ENCODE results near the gene CHD9. TPM values are rescaled to one million over a fixed set of nuclear protein-coding genes. Genes with fewer than 3 reads are reported as not detected.

Gene CHD9
- total RNA-seq, 4 donors from 2014 or later = 37.4 to 112 (median 64.4) TPM

GRCh38 chr16:53090286-53090590 lies 35.4 kb downstream of the CHD9 start:
- H3K27me3 ChIP-seq = no peaks in the 10 kb centered on the region
- intact Hi-C loops (cut with DNase I; ENCODE audit: low total_unique reads) = no loop called here
- WGBS, 2 donors (ENCODE audit: low coverage in 1 of 2) = 14 to 43% methylated on average over 2 to 5 of the region's 5 CpGs
- H3K27ac ChIP-seq = peak overlapping the region; percentile 85 to 93 (median 88)
- no peak for TF ChIP-seq EP300 (IDR thresholded peaks at IDR 0.05; ENCODE audit: low read depth)
- TF ChIP-seq POLR2A (IDR thresholded peaks at IDR 0.05) = no peak
- no peak for TF ChIP-seq POLR2AphosphoS5 (IDR thresholded peaks at IDR 0.05)
- TF ChIP-seq, protein P1, sequence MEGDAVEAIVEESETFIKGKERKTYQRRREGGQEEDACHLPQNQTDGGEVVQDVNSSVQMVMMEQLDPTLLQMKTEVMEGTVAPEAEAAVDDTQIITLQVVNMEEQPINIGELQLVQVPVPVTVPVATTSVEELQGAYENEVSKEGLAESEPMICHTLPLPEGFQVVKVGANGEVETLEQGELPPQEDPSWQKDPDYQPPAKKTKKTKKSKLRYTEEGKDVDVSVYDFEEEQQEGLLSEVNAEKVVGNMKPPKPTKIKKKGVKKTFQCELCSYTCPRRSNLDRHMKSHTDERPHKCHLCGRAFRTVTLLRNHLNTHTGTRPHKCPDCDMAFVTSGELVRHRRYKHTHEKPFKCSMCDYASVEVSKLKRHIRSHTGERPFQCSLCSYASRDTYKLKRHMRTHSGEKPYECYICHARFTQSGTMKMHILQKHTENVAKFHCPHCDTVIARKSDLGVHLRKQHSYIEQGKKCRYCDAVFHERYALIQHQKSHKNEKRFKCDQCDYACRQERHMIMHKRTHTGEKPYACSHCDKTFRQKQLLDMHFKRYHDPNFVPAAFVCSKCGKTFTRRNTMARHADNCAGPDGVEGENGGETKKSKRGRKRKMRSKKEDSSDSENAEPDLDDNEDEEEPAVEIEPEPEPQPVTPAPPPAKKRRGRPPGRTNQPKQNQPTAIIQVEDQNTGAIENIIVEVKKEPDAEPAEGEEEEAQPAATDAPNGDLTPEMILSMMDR (IDR thresholded peaks at IDR 0.05) = no peak
- peaks cover 45 to 74% (median 63%) of the 10 kb centered on the region in 4 donors for H3K4me1 ChIP-seq
- in situ Hi-C loops (cut with MboI; ENCODE audit: low pct_ligation_motif_present in 1 of 4, low pct_unique_long_range_greater_than_20kb in 1 of 4, low sequenced_read_pairs in 3 of 4) = no loop called here
- peak overlapping the region in 1 of 4 donors; percentile 11 for H3K4me3 ChIP-seq
- no peaks in the 10 kb centered on the region for H3K36me3 ChIP-seq
- H3K9me3 ChIP-seq = no peaks in the 10 kb centered on the region
- no peak for DNase-seq

DNA sequence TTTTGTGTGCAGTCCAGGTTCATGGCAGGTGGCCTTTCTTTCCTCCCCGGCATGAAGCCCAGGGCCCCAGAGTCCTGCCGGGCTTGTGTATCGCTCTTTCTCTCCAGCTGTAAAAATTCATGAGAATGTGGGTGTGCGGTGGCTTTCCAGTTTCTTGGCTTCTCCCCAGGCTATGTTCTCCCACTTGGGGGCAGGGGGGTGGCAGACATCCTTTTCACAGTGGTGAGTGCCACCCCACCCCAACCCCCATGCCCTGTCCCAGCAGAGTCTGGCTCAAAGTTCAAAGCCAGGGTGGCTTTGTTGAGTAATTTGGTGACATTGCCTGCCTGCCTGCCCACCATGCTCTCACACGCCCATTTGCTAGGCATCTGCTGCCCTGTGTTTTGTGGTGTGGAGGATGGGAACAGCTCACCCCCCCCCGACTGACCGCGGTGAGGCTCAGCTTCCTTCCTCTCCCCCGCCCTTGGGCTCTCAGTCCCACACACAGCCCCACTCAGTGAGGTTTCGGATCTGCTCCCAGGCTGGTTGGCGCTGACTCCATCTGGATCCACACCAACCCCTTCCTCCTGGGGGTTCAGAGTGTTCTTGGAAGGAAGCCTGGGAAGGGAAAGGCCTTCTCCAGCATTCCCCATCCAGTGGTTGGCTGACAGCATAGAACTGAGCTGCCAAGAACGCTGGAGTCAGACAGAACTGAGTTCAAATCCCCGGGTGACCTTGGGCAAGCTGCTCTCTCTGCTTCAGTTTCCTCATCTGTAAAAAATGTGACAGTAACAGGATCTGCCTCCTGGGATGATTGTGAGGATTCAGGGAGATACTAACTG lies 36.0 kb downstream of the CHD9 start:
- Histone ChIP-seq H3K27me3 (no peaks in the 10 kb centered on the region), H3K9me3 (no peaks in the 10 kb centered on the region), H3K36me3 (no peaks in the 10 kb centered on the region), H3K4me3 (peak overlapping the region in 1 of 4 donors; percentile 11), H3K4me1 (peaks cover 45 to 69% (median 60%) of the 10 kb centered on the region in 4 donors), H3K27ac (peak overlapping the region; percentile 85 to 93 (median 88))
- 25% methylated on average over 12 of the region's 13 CpGs; no CpG with 5 or more reads in 1 of the 2 donors for WGBS, 2 donors (ENCODE audit: low coverage in 1 of 2)
- peak; percentile 88 for DNase-seq
- in situ Hi-C loops (cut with MboI; ENCODE audit: low pct_ligation_motif_present in 1 of 4, low pct_unique_long_range_greater_than_20kb in 1 of 4, low sequenced_read_pairs in 3 of 4) = no loop called here
- intact Hi-C loops (cut with DNase I; ENCODE audit: low total_unique reads) = no loop called here
- peak; percentile 85 for TF ChIP-seq EP300 (IDR thresholded peaks at IDR 0.05; ENCODE audit: low read depth)
- peak; percentile 84 to 91 (median 90) for TF ChIP-seq POLR2AphosphoS5 (IDR thresholded peaks at IDR 0.05)
- TF ChIP-seq POLR2A (IDR thresholded peaks at IDR 0.05) = no peak
- TF ChIP-seq, protein P1 (IDR thresholded peaks at IDR 0.05) = no peak

DNA sequence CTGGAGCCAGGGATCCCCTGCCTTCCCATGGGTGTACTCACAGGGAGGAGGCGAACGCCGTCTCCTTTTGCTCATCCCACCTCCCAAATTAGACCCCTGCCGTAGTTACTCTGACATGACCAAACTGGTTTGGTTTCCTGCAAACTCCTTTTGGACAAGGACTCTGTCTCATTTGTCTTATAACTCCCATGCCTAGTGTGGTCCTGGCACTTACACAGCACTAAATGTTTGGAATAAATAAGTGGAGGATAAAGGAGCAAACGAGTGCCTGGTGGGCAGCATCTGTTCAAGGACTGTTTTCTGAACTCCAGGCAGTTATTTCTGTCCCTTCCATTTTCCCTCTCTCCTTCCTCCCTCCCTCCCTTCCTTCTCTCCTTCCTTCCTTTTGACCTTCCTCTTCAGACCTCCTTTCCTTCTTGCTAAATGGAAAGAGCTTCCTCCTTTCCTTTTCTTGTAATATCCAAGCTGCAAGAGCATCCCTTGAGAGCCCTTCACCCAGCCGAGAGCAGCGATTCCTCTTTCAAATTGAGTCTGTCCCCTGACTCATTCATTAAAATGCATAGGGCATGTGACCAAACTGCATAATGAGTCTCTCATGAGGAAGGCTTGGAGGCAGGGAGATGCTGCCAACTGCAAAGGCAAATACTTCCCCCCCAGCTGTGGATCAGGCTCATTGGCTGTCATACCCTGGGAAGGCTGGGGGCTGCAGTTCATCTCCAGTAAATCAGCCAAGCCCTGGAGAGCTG lies 36.8 kb downstream of the CHD9 start:
- TF ChIP-seq, protein P1 (IDR thresholded peaks at IDR 0.05) = no peak
- TF ChIP-seq POLR2A (IDR thresholded peaks at IDR 0.05) (no peak), POLR2AphosphoS5 (IDR thresholded peaks at IDR 0.05) (peak in 2 of 3 donors; percentile 26 to 63), EP300 (IDR thresholded peaks at IDR 0.05; ENCODE audit: low read depth) (no peak)
- H3K4me1 ChIP-seq = peaks cover 45 to 66% (median 58%) of the 10 kb centered on the region in 4 donors
- no peaks in the 10 kb centered on the region for H3K36me3 ChIP-seq
- no peaks in the 10 kb centered on the region for H3K27me3 ChIP-seq
- WGBS, 2 donors (ENCODE audit: low coverage in 1 of 2) = 34 to 56% methylated on average over 5 to 7 of the region's 7 CpGs
- H3K9me3 ChIP-seq = no peaks in the 10 kb centered on the region
- intact Hi-C loops (cut with DNase I; ENCODE audit: low total_unique reads) = no loop called here
- in situ Hi-C loops (cut with MboI; ENCODE audit: low pct_ligation_motif_present in 1 of 4, low pct_unique_long_range_greater_than_20kb in 1 of 4, low sequenced_read_pairs in 3 of 4) = no loop called here
- peak overlapping the region; percentile 85 to 93 (median 88) for H3K27ac ChIP-seq
- no peak overlapping the region for H3K4me3 ChIP-seq
- DNase-seq = peak; percentile 42

GRCh38 chr16:53092284-53092683 lies 37.5 kb downstream of the CHD9 start:
- WGBS, 2 donors (ENCODE audit: low coverage in 1 of 2) = 88 to 100% methylated on average over 1 to 2 of the region's 2 CpGs
- no peak for DNase-seq
- Histone ChIP-seq H3K27me3 (no peaks in the 10 kb centered on the region), H3K27ac (peak overlapping the region; percentile 85 to 93 (median 88)), H3K4me3 (no peak overlapping the region), H3K36me3 (no peaks in the 10 kb centered on the region), H3K9me3 (no peaks in the 10 kb centered on the region), H3K4me1 (peaks cover 45 to 70% (median 60%) of the 10 kb centered on the region in 4 donors)
- intact Hi-C loops (cut with DNase I; ENCODE audit: low total_unique reads) (no loop called here), in situ Hi-C loops (cut with MboI; ENCODE audit: low pct_ligation_motif_present in 1 of 4, low pct_unique_long_range_greater_than_20kb in 1 of 4, low sequenced_read_pairs in 3 of 4) (no loop called here)
- TF ChIP-seq POLR2A (IDR thresholded peaks at IDR 0.05) (no peak), EP300 (IDR thresholded peaks at IDR 0.05; ENCODE audit: low read depth) (no peak), POLR2AphosphoS5 (IDR thresholded peaks at IDR 0.05) (no peak)
- TF ChIP-seq, protein P1 (IDR thresholded peaks at IDR 0.05) = no peak
